Endothelial cell of umbilical vein (primary cell): ENCODE data around the gene LONP2. TPM values are rescaled to one million over a fixed set of nuclear protein-coding genes. Genes with fewer than 3 reads are reported as not detected.

Experiments
- BruUV-seq: library from RNA; stranded (reverse); fragments of 400-500 nt; replicated peaks from 2 replicates; lab custom pipeline; 2021; lab: Mats Ljungman, UMichigan
- CTCF ChIA-PET: fragments of 300-600, 350-600 bp; sonication (Branson Sonifier 250); formaldehyde crosslinking; loops from one replicate; lab custom pipeline; 2021; ENCODE audit warnings: antibody characterized with exemption, inconsistent platforms; lab: Charles Lee
- POLR2A ChIA-PET: fragments of 300-600, 350-600 bp; sonication (Branson Sonifier 250); formaldehyde crosslinking; loops from one replicate; lab custom pipeline; 2021; ENCODE audit warnings: antibody characterized with exemption, inconsistent platforms; lab: Charles Lee
- DNase-seq: peaks from one replicate; pipeline ENCODE4 v3.0.0-alpha.2; 2011; ENCODE audit warnings: low read depth, low spot score
- FAIRE-seq: peaks from 2 replicates; lab custom pipeline; 2011; peaks lifted over from hg19 to GRCh38; lab: Jason Lieb, UNC
- H2AFZ ChIP-seq: 2 replicates; pipeline ENCODE4 v1.6.0; 2012; ENCODE audit warnings: low read depth, low read length, control low read depth, inconsistent platforms
- H3K27ac ChIP-seq: 2 replicates; pipeline ENCODE4 v1.5.1; 2011; ENCODE audit warnings: low read depth, mild to moderate bottlenecking, control low read depth, low read length, moderate library complexity; ENCODE audit not compliant: insufficient read depth
- H3K27me3 ChIP-seq, 2 experiments: 2 replicates each; pipeline versions ENCODE4 v1.6.0 to v1.6.1; 2011; ENCODE audit warnings: low read length in 2 of 2, mixed read lengths in 1 of 2; ENCODE audit not compliant: control insufficient read depth in 2 of 2, insufficient read depth in 2 of 2
- H3K36me3 ChIP-seq, 2 experiments: 2 replicates in 1 of 2; 3 replicates in 1 of 2; pipeline ENCODE4 v1.5.1; 2011; ENCODE audit warnings: low read length in 2 of 2, mild to moderate bottlenecking in 1 of 2, moderate library complexity in 1 of 2; ENCODE audit not compliant: control insufficient read depth in 2 of 2, insufficient read depth in 2 of 2; ENCODE audit errors: extremely low read depth in 1 of 2
- H3K4me1 ChIP-seq: 3 replicates; pipeline ENCODE4 v1.5.1; 2011; ENCODE audit warnings: mild to moderate bottlenecking, low read length; ENCODE audit not compliant: control insufficient read depth, insufficient read depth; ENCODE audit errors: extremely low read depth
- H3K4me2 ChIP-seq: 2 replicates; pipeline ENCODE4 v1.6.1; 2011; ENCODE audit warnings: low read length, control low read depth, mixed read lengths; ENCODE audit not compliant: insufficient read depth
- H3K4me3 ChIP-seq, 3 experiments: fragments of 200-600 bp in 1 of 3; sonication (generic), shearing (Covaris generic) in 1 of 3; replicated peaks in 1 of 3; 2 replicates each; pipeline ENCODE4 v1.5.1; 2011 to 2016; ENCODE audit warnings: control low read depth in 3 of 3, low read length in 3 of 3, mild to moderate bottlenecking in 2 of 3, inconsistent platforms in 1 of 3, low read depth in 1 of 3, moderate library complexity in 1 of 3; ENCODE audit not compliant: insufficient read depth in 1 of 3
- H3K79me2 ChIP-seq: 2 replicates; pipeline ENCODE4 v1.6.0; 2012; ENCODE audit warnings: low read length, inconsistent platforms; ENCODE audit not compliant: control insufficient read depth, insufficient read depth
- H3K9ac ChIP-seq: replicated peaks from 2 replicates; pipeline ENCODE3; 2011; ENCODE audit warnings: low read length, control low read depth; ENCODE audit not compliant: insufficient read depth; ENCODE audit errors: extremely low read depth
- H3K9me1 ChIP-seq: replicated peaks from 3 replicates; pipeline ENCODE4 v1.6.0; 2011; ENCODE audit warnings: mild to moderate bottlenecking, low read length; ENCODE audit not compliant: control insufficient read depth, insufficient read depth; ENCODE audit errors: extremely low read depth
- H3K9me3 ChIP-seq: replicated peaks from 2 replicates; pipeline ENCODE4 v1.5.1; 2012; ENCODE audit warnings: low read length, inconsistent platforms; ENCODE audit not compliant: control insufficient read depth, insufficient read depth
- H4K20me1 ChIP-seq: replicated peaks from 2 replicates; pipeline ENCODE3; 2011; ENCODE audit warnings: mild to moderate bottlenecking, low read length; ENCODE audit not compliant: control insufficient read depth, insufficient read depth; ENCODE audit errors: extremely low read depth
- CTCF ChIP-seq, 2 donors: IDR thresholded peaks; 1 replicate in 1 of 2; 2 replicates in 1 of 2; pipeline ENCODE4 v1.5.1; 2011; ENCODE audit warnings: low read length in 2 of 2, mild to moderate bottlenecking in 2 of 2, moderate library complexity in 2 of 2, control low read depth in 1 of 2, inconsistent platforms in 1 of 2, low read depth in 1 of 2; ENCODE audit not compliant: insufficient read depth in 1 of 2; ENCODE audit errors: extremely low read depth in 1 of 2
- EZH2 ChIP-seq: IDR thresholded peaks from 2 replicates; pipeline ENCODE4 v1.6.1; 2012; ENCODE audit warnings: borderline replicate concordance, low read depth, mild to moderate bottlenecking, moderate library complexity, low read length, inconsistent platforms; ENCODE audit not compliant: severe bottlenecking
- POLR2A ChIP-seq: IDR thresholded peaks from 2 replicates; pipeline ENCODE4 v1.6.1; 2012; ENCODE audit warnings: low read depth, mild to moderate bottlenecking, control low read depth, low read length
- POLR2AphosphoS5 ChIP-seq: IDR thresholded peaks from 2 replicates; pipeline ENCODE4 v1.6.1; 2012; ENCODE audit warnings: low read depth, mild to moderate bottlenecking, control low read depth, low read length, moderate library complexity; ENCODE audit not compliant: insufficient read depth
- dilution Hi-C: fragments of 300-500 bp; cut with MboI; formaldehyde crosslinking; loops from one replicate; pipeline ENCODE4 v1.15.0; 2019; ENCODE audit warnings: low sequenced_read_pairs; ENCODE audit not compliant: extremely low pct_ligation_motif_present
- intact Hi-C: fragments of 100-400 bp; cut with micrococcal nuclease; formaldehyde crosslinking; loops from one replicate; pipeline ENCODE4 v1.10.0; 2022
- polyA plus RNA-seq, 4 experiments: library from polyadenylated mRNA; depleted of rRNA in 3 of 4; stranded (reverse) in 3 of 4; unstranded in 1 of 4; fragments of >200 nt; gene quantifications; 2 replicates each; pipeline versions ENCODE4 v1.2.1 to v1.2.3, GENCODE V29; 2011 to 2012; ENCODE audit warnings: missing spikeins in 1 of 4
- total RNA-seq: library from RNA; stranded (reverse); gene quantifications from 2 replicates; pipeline ENCODE4 v1.2.3, GENCODE V29; 2021

The LONP2 gene
- total and polyA plus RNA-seq, 2 donors (not counting 3 experiments of a cell fraction or from before 2014, with no cell fraction given): 13.5 to 38.4 TPM

- peaks cover 0 to 5% of the 10 kb centered on the region in 2 experiments for H3K36me3 ChIP-seq
- ChIA-PET CTCF (interaction anchor here (0.8 to 5.3 kb wide), 14 partner anchors 10 to 265 kb away, joined by 3 to 39 read pairs (median 4); partner anchors contain the start of gene SIAH1), POLR2A (interaction anchor here (0.7 to 1.7 kb wide), 5 partner anchors 19 to 257 kb away, joined by 3 to 9 read pairs (median 4); partner anchors contain the start of genes N4BP1 and SIAH1)
- peaks cover 87% of the 10 kb centered on the region for H3K79me2 ChIP-seq
- no peaks in the 10 kb centered on the region for H3K27me3 ChIP-seq
- peaks cover 14% of the 10 kb centered on the region for H4K20me1 ChIP-seq
- no TSS peak for BruUV-seq
- H3K4me3 ChIP-seq: peak overlapping the region; percentile 57 to 83 (median 70)
- peak overlapping the region; percentile 91 for H3K4me2 ChIP-seq
- peaks cover 14% of the 10 kb centered on the region for H3K4me1 ChIP-seq
- intact Hi-C loops (loop anchor here (1.0 to 10.0 kb wide), 4 partner anchors 20 to 1391 kb away; partner anchors contain the start of genes DNAJA2 and SIAH1), dilution Hi-C loops (no loop called here)
- peak; percentile 75 for FAIRE-seq
- peak overlapping the region; percentile 66 for H3K27ac ChIP-seq
- H3K9me1 ChIP-seq: no peaks in the 10 kb centered on the region
- TF ChIP-seq CTCF (IDR thresholded peaks at IDR 0.05; ENCODE audit: extremely low read depth in 1 of 2, insufficient read depth in 1 of 2, low read depth in 1 of 2, low read length in 2 of 2): peak in 1 of 2 donors; percentile 18
- TF ChIP-seq POLR2AphosphoS5: peak; percentile 48
- TF ChIP-seq POLR2A: peak; percentile 50
- TF ChIP-seq EZH2: no peak
- no peaks in the 10 kb centered on the region for H3K9me3 ChIP-seq
- peak overlapping the region; percentile 15 for H2AFZ ChIP-seq
- H3K9ac ChIP-seq: peak overlapping the region; percentile 65
- peak; percentile 89 for DNase-seq
Observed at GRCh38 chr16:48365601-48366164, 121.6 kb downstream of the LONP2 start.
